ENCODE results near the gene CD2AP.

DNA sequence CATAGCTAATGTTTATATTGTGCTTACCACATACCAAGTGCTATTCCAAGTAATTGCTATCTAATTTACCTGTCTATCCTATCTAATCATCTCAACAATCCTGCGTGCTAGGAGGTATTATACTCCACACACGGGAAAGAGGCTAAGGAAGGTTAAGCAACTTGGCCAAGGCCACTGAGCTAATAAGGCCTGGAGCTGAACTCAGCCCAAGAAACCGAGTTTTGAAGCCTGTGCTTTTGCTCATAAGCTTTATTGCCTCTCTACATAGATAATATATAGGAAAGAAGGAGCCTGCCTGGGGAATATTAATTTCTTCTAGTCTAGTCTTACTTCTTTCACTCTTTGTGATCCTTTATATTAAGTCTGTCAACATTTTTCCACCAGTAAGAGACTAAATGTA lies 153.0 kb downstream of the CD2AP start:
- TF ChIP-seq POLR2A (IDR thresholded peaks at IDR 0.05; ENCODE audit: low read depth, low read length), result no peak
- no peak for TF ChIP-seq POLR2AphosphoS5 (IDR thresholded peaks at IDR 0.05; ENCODE audit: low read depth, low read length)
- no peak for TF ChIP-seq PAX5 (IDR thresholded peaks at IDR 0.05; ENCODE audit: insufficient read depth, low read length, severe bottlenecking)

Data from GM12891 (cell line).